ENCODE data around the gene OTOG.

Gene OTOG

GRCh38 chr11:17633987-17634775, 87.1 kb downstream of the OTOG start:
- H3K36me3 Mint-ChIP-seq = no peaks in the 10 kb centered on the region
- no peak for DNase-seq
- H3K27ac Mint-ChIP-seq = no peak overlapping the region
- H3K4me1 Mint-ChIP-seq = no peaks in the 10 kb centered on the region
- H3K9me3 Mint-ChIP-seq = no peaks in the 10 kb centered on the region
- no peak overlapping the region for H3K4me3 Mint-ChIP-seq
- peaks cover 7 to 8% of the 10 kb centered on the region in 2 donors for H3K27me3 Mint-ChIP-seq
- ATAC-seq (replicated peaks) = no peak

GRCh38 chr11:17634776-17635550, 87.9 kb downstream of the OTOG start:
- Mint-ChIP-seq H3K27ac (no peak overlapping the region), H3K4me1 (no peaks in the 10 kb centered on the region), H3K4me3 (no peak overlapping the region), H3K27me3 (peaks cover 3 to 4% of the 10 kb centered on the region in 2 donors), H3K36me3 (no peaks in the 10 kb centered on the region), H3K9me3 (no peaks in the 10 kb centered on the region)
- DNase-seq = no peak
- no peak for ATAC-seq (replicated peaks)

- H3K4me3 Mint-ChIP-seq = no peak overlapping the region
- H3K9me3 Mint-ChIP-seq = no peaks in the 10 kb centered on the region
- H3K27me3 Mint-ChIP-seq = no peaks in the 10 kb centered on the region
- no peaks in the 10 kb centered on the region for H3K36me3 Mint-ChIP-seq
- H3K27ac Mint-ChIP-seq = no peak overlapping the region
- DNase-seq (no peak), ATAC-seq (replicated peaks) (no peak)
- H3K4me1 Mint-ChIP-seq = no peaks in the 10 kb centered on the region
Observed at GRCh38 chr11:17635551-17635938, 88.5 kb downstream of the OTOG start.

- Mint-ChIP-seq H3K27ac (no peak overlapping the region), H3K27me3 (no peaks in the 10 kb centered on the region), H3K4me1 (no peaks in the 10 kb centered on the region), H3K36me3 (no peaks in the 10 kb centered on the region), H3K4me3 (no peak overlapping the region), H3K9me3 (no peaks in the 10 kb centered on the region)
- no peak for ATAC-seq (replicated peaks)
- DNase-seq = no peak
Observed at GRCh38 chr11:17636721-17637120, 89.7 kb downstream of the OTOG start.

- Mint-ChIP-seq H3K9me3 (no peaks in the 10 kb centered on the region), H3K27ac (no peak overlapping the region), H3K36me3 (no peaks in the 10 kb centered on the region), H3K27me3 (no peaks in the 10 kb centered on the region), H3K4me3 (no peak overlapping the region), H3K4me1 (no peaks in the 10 kb centered on the region)
- ATAC-seq (replicated peaks) (no peak), DNase-seq (no peak)
Observed at GRCh38 chr11:17637901-17638300, 90.8 kb downstream of the OTOG start.

- Mint-ChIP-seq H3K9me3 (no peaks in the 10 kb centered on the region), H3K4me3 (no peak overlapping the region), H3K27ac (no peak overlapping the region), H3K36me3 (no peaks in the 10 kb centered on the region), H3K27me3 (no peaks in the 10 kb centered on the region), H3K4me1 (no peaks in the 10 kb centered on the region)
- DNase-seq (no peak), ATAC-seq (replicated peaks) (no peak)
Observed at GRCh38 chr11:17638311-17638710, 91.3 kb downstream of the OTOG start.

GRCh38 chr11:17639091-17639490, 92.0 kb downstream of the OTOG start:
- no peak for DNase-seq
- Mint-ChIP-seq H3K4me3 (no peak overlapping the region), H3K27me3 (no peaks in the 10 kb centered on the region), H3K36me3 (no peaks in the 10 kb centered on the region), H3K9me3 (no peaks in the 10 kb centered on the region), H3K27ac (no peak overlapping the region), H3K4me1 (no peaks in the 10 kb centered on the region)
- no peak for ATAC-seq (replicated peaks)

GRCh38 chr11:17639781-17640180, 92.7 kb downstream of the OTOG start:
- Mint-ChIP-seq H3K9me3 (no peaks in the 10 kb centered on the region), H3K27ac (no peak overlapping the region), H3K4me1 (no peaks in the 10 kb centered on the region), H3K36me3 (no peaks in the 10 kb centered on the region), H3K4me3 (no peak overlapping the region), H3K27me3 (no peaks in the 10 kb centered on the region)
- ATAC-seq (replicated peaks) (no peak), DNase-seq (no peak)

GRCh38 chr11:17640493-17641164, 93.6 kb downstream of the OTOG start:
- H3K36me3 Mint-ChIP-seq = no peaks in the 10 kb centered on the region
- DNase-seq (no peak), ATAC-seq (replicated peaks) (no peak)
- H3K4me3 Mint-ChIP-seq = no peak overlapping the region
- no peaks in the 10 kb centered on the region for H3K4me1 Mint-ChIP-seq
- no peaks in the 10 kb centered on the region for H3K27me3 Mint-ChIP-seq
- no peaks in the 10 kb centered on the region for H3K9me3 Mint-ChIP-seq
- no peak overlapping the region for H3K27ac Mint-ChIP-seq

GRCh38 chr11:17641792-17642350, 94.8 kb downstream of the OTOG start:
- H3K4me1 Mint-ChIP-seq = no peaks in the 10 kb centered on the region
- H3K4me3 Mint-ChIP-seq = no peak overlapping the region
- H3K27me3 Mint-ChIP-seq = no peaks in the 10 kb centered on the region
- H3K9me3 Mint-ChIP-seq = no peaks in the 10 kb centered on the region
- no peak for ATAC-seq (replicated peaks)
- H3K36me3 Mint-ChIP-seq = no peaks in the 10 kb centered on the region
- H3K27ac Mint-ChIP-seq = no peak overlapping the region
- DNase-seq = no peak

GRCh38 chr11:17642370-17642769, 95.3 kb downstream of the OTOG start:
- Mint-ChIP-seq H3K27ac (no peak overlapping the region), H3K27me3 (peaks cover 4 to 5% of the 10 kb centered on the region in 2 donors), H3K36me3 (no peaks in the 10 kb centered on the region), H3K4me3 (no peak overlapping the region), H3K4me1 (no peaks in the 10 kb centered on the region), H3K9me3 (peaks cover 2 to 3% of the 10 kb centered on the region in 2 donors)
- ATAC-seq (replicated peaks) = no peak
- DNase-seq = no peak

GRCh38 chr11:17642980-17643379, 95.9 kb downstream of the OTOG start:
- ATAC-seq (replicated peaks) = no peak

GRCh38 chr11:17643506-17644405, 96.7 kb downstream of the OTOG start:
- DNase-seq (no peak), ATAC-seq (replicated peaks) (no peak)
- Mint-ChIP-seq H3K4me3 (no peak overlapping the region), H3K9me3 (peaks cover 7 to 9% of the 10 kb centered on the region in 2 donors), H3K4me1 (no peaks in the 10 kb centered on the region), H3K27ac (no peak overlapping the region), H3K27me3 (peaks cover 10 to 11% of the 10 kb centered on the region in 2 donors), H3K36me3 (no peaks in the 10 kb centered on the region)

More at GRCh38 chr11:17642980-17643379, 95.9 kb downstream of the OTOG start:
- peaks cover 8 to 9% of the 10 kb centered on the region in 2 donors for H3K27me3 Mint-ChIP-seq
- no peak overlapping the region for H3K4me3 Mint-ChIP-seq
- H3K27ac Mint-ChIP-seq = no peak overlapping the region
- H3K36me3 Mint-ChIP-seq = no peaks in the 10 kb centered on the region
- DNase-seq = no peak
- H3K9me3 Mint-ChIP-seq = peaks cover 5 to 7% of the 10 kb centered on the region in 2 donors
- no peaks in the 10 kb centered on the region for H3K4me1 Mint-ChIP-seq
